ENCODE data around the gene ABCF2. TPM values are rescaled to one million over a fixed set of nuclear protein-coding genes. Genes with fewer than 3 reads are reported as not detected.

Gene ABCF2
- polyA plus RNA-seq, 1 donor (not counting 4 experiments of a cell fraction or from before 2014, with no cell fraction given) = 33.3 TPM

- dilution Hi-C loops (cut with MboI; ENCODE audit: extremely low pct_ligation_motif_present, low sequenced_read_pairs) = no loop called here
- Histone ChIP-seq H3K36me3 (ENCODE audit: control insufficient read depth in 2 of 2, extremely low read depth in 1 of 2, insufficient read depth in 2 of 2, low read length in 2 of 2) (no peaks in the 10 kb centered on the region), H3K27me3 (ENCODE audit: control insufficient read depth, extremely low read depth, insufficient read depth, low read length) (peaks cover 49% of the 10 kb centered on the region), H3K9me1 (ENCODE audit: control insufficient read depth, extremely low read depth, insufficient read depth, low read length) (no peaks in the 10 kb centered on the region), H3K4me3 (ENCODE audit: control insufficient read depth in 2 of 3, extremely low read depth in 1 of 3, insufficient read depth in 2 of 3, low read depth in 1 of 3, low read length in 3 of 3) (no peak overlapping the region), H3K4me2 (ENCODE audit: control insufficient read depth, extremely low read depth, insufficient read depth, low read depth, low read length) (no peak overlapping the region), H2AFZ (ENCODE audit: control insufficient read depth, low read length) (no peak overlapping the region), H3K79me2 (ENCODE audit: control insufficient read depth, insufficient read depth, low read length) (no peaks in the 10 kb centered on the region), H3K9me3 (ENCODE audit: control insufficient read depth, low read depth, low read length) (no peaks in the 10 kb centered on the region), H3K4me1 (ENCODE audit: control insufficient read depth, extremely low read depth, insufficient read depth, low read length) (no peaks in the 10 kb centered on the region), H4K20me1 (ENCODE audit: control insufficient read depth, extremely low read depth, insufficient read depth, low read length) (no peaks in the 10 kb centered on the region), H3K9ac (ENCODE audit: control insufficient read depth, extremely low read depth, insufficient read depth, low read length) (no peak overlapping the region), H3K27ac (ENCODE audit: control insufficient read depth, insufficient read depth, low read length) (no peak overlapping the region)
- TF ChIP-seq EZH2 (IDR thresholded peaks at IDR 0.05; ENCODE audit: low read length) (no peak), CTCF (optimal IDR thresholded peaks at IDR 0.05 in 1 of 3, IDR thresholded peaks at IDR 0.05 in 1 of 3, conservative IDR thresholded peaks at IDR 0.05 in 1 of 3; ENCODE audit: extremely low read depth in 1 of 3, insufficient read depth in 2 of 3, low read length in 3 of 3) (no peak)
- no peak for FAIRE-seq
- no peak for DNase-seq (ENCODE audit: low read depth, low spot score)
These were observed 29.1 kb downstream of the ABCF2 start for GRCh38 chr7:151197932-151198331.

GRCh38 chr7:151195616-151196450, 31.2 kb downstream of the ABCF2 start:
- Histone ChIP-seq H3K79me2 (ENCODE audit: control insufficient read depth, insufficient read depth, low read length) (no peaks in the 10 kb centered on the region), H3K4me3 (ENCODE audit: control insufficient read depth in 2 of 3, extremely low read depth in 1 of 3, insufficient read depth in 2 of 3, low read depth in 1 of 3, low read length in 3 of 3) (no peak overlapping the region), H3K27ac (ENCODE audit: control insufficient read depth, insufficient read depth, low read length) (no peak overlapping the region), H3K4me2 (ENCODE audit: control insufficient read depth, extremely low read depth, insufficient read depth, low read depth, low read length) (no peak overlapping the region), H3K9me1 (ENCODE audit: control insufficient read depth, extremely low read depth, insufficient read depth, low read length) (no peaks in the 10 kb centered on the region), H3K4me1 (ENCODE audit: control insufficient read depth, extremely low read depth, insufficient read depth, low read length) (no peaks in the 10 kb centered on the region), H3K36me3 (ENCODE audit: control insufficient read depth in 2 of 2, extremely low read depth in 1 of 2, insufficient read depth in 2 of 2, low read length in 2 of 2) (no peaks in the 10 kb centered on the region), H3K27me3 (ENCODE audit: control insufficient read depth, extremely low read depth, insufficient read depth, low read length) (peaks cover 41% of the 10 kb centered on the region), H2AFZ (ENCODE audit: control insufficient read depth, low read length) (no peak overlapping the region), H3K9me3 (ENCODE audit: control insufficient read depth, low read depth, low read length) (no peaks in the 10 kb centered on the region), H3K9ac (ENCODE audit: control insufficient read depth, extremely low read depth, insufficient read depth, low read length) (no peak overlapping the region), H4K20me1 (ENCODE audit: control insufficient read depth, extremely low read depth, insufficient read depth, low read length) (no peaks in the 10 kb centered on the region)
- dilution Hi-C loops (cut with MboI; ENCODE audit: extremely low pct_ligation_motif_present, low sequenced_read_pairs) = no loop called here
- no peak for TF ChIP-seq EZH2 (IDR thresholded peaks at IDR 0.05; ENCODE audit: low read length)
- no peak for TF ChIP-seq CTCF (optimal IDR thresholded peaks at IDR 0.05 in 1 of 3, IDR thresholded peaks at IDR 0.05 in 1 of 3, conservative IDR thresholded peaks at IDR 0.05 in 1 of 3; ENCODE audit: extremely low read depth in 1 of 3, insufficient read depth in 2 of 3, low read length in 3 of 3)
- DNase-seq (ENCODE audit: low read depth, low spot score) = no peak
- no peak for FAIRE-seq

All from keratinocyte (primary cell).